A549 treated with DMSO at 1 μM for 4 hours (cell line): ENCODE results near the gene ALDH16A1. TPM values are rescaled to one million over a fixed set of nuclear protein-coding genes. Genes with fewer than 3 reads are reported as not detected.

Source experiments
- total RNA-seq: library from RNA; stranded (reverse); fragments of 200-300 nt; extraction: Qiagen RNA extraction; gene quantifications from 5 replicates; pipeline ENCODE4 v1.2.3, GENCODE V29; 2022; ENCODE audit warnings: low read depth

Gene ALDH16A1
- 14.5 to 29.0 TPM (median 22.6 TPM) in 5 replicates for total RNA-seq

DNA sequence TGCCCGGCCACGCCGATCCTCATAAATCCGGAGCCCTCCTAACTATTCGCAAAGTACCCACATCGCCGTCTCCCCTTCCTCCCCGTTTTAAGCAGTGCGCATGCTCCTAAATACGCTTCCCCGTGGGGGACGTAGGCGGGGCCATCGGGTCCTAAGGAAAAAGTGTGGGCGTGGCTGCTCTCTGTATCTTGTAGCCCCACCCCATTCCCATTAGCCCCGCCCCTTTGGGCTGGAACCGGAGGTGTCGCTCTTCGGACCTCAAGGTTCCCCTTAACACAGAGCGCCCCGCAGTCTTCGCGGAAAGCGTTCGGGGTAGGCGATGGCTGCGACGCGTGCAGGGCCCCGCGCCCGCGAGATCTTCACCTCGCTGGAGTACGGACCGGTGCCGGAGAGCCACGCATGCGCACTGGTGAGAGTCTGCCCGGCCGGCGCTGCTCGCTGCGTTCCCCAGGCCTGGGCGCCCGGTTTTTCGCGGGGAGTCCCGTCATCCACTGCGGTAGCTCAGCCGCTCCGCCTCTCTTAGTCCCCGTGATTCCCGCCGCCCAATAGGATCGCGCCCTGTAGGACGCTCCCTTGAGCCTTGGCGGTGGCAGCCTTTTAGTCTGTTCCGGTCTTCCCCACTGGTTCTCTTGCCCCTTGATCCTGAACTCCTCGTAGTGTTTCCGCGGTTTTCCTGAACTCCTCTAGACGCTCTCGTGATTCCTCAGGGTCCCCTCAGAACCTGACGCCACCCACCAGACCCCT is at the start of gene ALDH16A1:
ALDH16A1 (plus strand) TSS at position 213 of the 744 bp plus-strand sequence; CDS start at position 320, 107 bp downstream.

DNA sequence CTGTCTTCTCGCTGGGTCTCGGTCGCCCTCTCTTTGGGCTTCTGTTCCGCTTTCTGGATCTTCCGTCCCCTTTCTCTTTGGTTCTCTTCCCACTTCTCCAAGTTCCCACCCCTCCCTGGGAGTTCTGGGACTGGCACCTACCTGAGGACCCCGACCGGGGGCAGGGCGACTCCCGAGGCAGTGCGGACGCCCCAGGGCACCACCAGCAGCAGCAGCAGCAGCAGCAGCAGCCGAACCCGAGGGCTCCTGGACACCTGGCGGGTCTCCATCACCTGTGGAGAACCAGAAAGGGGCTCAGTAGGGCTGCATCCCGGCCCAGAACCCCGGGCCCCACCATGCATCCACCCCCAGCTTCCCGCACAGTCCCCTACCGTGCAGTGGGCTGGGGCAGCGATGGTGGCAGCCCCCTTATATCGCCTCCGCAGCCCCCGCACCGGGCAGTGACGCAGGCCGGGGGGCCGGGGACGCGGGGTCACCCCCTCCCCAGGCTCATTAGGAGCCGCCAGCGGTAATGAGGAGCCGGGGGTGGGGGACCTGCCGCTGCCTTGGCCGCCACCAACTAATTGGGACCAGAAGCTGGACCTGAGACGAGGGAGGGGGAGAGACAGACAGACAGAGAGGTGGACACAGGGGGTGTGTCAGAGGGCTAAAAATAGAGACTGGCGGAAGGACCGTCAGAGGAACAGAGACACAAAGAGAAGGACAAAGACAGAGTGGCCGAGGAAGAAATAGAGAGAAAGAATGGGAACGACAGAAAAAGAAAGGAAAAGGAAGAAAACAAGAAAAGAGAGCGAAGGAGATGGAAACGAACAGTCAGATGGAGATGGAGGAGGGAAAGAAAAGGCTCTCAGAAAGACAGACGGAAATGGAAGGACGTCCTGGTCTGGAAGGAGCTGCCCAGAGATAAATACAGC is 29.7 kb upstream of the ALDH16A1 start, which contains the start of gene PTH2:
PTH2 (minus strand) TSS at position 371 of the 914 bp plus-strand sequence; CDS start at position 269, 102 bp downstream.

DNA sequence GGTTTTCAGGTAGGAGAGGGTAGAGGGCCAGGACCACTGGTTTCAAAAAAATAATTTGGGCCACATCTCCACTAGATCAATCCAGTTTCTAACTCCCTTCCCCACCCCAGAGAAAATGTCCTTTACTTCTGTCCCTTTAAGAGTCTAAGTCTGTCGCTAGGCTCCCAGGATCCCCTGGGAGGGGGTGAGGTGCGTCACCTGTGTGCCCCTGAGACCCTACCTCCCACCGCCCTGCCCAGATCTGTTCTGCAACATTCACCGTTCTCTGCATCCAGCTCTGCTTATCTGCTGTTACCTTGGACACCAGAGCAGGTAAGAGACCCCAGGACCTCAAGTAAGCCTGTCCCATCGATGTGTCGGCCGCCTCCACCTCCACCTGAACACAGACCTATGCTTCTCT is 27.8 kb upstream of the ALDH16A1 start, which contains the start of gene GFY:
GFY (plus strand) TSS at position 211 of the 400 bp plus-strand sequence. CDS start 1,043 bp downstream, outside the sequence.

DNA sequence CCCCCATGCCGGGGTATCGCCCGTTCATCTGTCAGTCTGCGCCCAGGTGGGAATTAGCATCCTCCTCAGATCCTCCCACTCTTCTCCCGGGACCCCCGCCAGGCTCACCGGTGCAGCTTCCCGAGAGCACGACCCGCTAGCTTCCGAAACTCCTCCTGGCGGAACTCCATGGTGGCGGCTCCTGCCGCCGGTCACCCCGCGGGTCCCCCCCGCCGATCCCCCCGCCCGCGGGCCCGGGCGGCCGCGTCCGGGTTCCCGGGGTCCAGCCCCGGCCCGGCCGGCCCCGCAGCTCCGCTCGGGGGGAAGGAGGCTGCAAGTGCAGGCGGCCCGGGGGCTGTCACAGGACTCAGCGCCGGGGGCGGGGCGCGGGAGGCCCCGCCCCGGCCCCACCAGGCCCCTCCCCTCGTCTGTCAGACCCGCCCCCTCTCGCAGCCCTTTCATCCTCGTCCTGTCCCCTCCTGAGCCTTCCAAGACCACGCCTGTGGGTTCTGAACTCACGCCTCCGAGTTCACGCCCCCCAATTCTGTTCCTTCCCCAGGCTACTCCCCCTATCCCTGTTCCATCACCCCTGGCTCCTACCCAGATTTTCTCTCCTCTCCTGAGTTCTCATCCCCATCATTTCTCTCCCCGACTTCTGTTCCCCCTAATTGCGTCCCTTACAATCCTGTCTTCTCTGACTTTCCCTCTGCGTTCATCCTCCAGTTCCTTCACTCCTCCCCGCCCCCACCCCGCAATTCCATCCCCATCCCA is 11.6 kb upstream of the ALDH16A1 start, which contains the start of gene SLC17A7:
SLC17A7 (minus strand) TSS at position 318 of the 750 bp plus-strand sequence; CDS start at position 170, 148 bp downstream.

DNA sequence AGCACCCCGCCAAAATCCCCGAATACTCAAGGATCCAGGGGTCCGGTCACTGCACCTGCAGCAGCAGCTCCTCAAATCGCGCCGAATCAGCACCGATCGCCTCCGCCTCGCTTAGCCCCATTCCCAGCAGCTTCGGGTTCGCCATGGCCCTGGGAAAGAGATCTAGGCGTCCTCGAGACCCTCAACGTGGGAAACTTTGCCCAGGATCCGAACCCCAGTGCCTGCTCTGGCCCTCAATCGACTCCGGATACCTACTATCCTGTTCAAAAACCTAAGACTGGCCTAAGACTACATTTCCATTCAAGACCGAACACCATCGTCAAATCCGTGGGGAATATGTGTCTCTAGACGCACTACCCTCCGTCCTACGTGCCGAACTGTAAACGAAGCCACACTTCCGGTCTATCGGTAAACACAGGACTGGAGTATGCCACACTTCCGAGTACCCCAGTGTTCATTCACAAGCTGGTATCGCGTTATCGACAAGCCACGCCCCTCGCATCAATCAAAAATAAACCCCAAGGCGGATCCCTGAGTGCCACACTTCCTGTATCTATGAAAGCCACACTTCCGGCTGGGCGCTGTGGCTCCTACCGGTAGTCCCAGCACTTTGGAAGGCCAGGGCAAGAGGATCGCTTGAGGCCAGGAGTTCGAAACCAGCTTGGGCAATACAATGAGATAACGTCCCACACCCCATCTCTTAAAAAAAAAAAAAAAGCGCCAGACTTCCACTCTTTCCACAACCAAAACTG is 1.4 kb upstream of the ALDH16A1 start, which contains the start of gene PIH1D1:
PIH1D1 (minus strand) TSS at position 385 of the 752 bp plus-strand sequence; CDS start at position 145, 240 bp downstream.

DNA sequence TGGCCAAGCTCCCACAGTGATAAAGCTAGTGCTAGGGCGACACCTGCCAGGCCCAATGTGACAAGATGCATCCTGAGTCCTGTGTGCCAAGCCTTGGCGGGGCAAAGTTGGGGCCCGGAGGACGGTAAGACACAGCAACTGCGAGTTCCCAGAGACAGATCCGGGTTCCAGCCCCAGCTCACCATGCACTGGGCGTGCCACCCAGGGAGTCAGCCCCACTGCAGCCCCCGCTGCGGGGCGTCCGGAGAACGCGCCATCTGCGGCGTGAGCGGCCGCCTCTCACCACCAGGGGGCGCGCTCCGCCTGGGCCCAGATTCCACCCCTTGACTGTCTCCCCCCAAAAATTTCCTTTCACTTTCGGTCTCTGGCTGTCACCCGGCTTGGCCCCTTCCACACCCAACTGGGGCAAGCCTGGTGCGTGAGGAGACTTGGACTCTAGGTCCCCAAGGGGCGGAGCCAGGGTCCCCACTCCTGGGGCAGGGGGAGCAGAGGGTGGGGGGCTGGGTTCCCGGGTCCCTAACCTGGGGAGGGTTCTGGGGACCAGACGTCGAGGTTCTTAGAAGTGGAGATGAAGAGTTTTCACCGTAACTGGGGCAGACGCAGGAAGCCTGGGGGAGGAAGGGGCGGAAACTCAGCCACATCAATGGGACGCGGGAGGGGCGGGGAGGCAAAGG is 21.0 kb downstream of the ALDH16A1 start, which contains the start of gene FLT3LG:
FLT3LG (plus strand) TSS at position 348 of the 674 bp plus-strand sequence. CDS start 425 bp downstream, outside the sequence.

DNA sequence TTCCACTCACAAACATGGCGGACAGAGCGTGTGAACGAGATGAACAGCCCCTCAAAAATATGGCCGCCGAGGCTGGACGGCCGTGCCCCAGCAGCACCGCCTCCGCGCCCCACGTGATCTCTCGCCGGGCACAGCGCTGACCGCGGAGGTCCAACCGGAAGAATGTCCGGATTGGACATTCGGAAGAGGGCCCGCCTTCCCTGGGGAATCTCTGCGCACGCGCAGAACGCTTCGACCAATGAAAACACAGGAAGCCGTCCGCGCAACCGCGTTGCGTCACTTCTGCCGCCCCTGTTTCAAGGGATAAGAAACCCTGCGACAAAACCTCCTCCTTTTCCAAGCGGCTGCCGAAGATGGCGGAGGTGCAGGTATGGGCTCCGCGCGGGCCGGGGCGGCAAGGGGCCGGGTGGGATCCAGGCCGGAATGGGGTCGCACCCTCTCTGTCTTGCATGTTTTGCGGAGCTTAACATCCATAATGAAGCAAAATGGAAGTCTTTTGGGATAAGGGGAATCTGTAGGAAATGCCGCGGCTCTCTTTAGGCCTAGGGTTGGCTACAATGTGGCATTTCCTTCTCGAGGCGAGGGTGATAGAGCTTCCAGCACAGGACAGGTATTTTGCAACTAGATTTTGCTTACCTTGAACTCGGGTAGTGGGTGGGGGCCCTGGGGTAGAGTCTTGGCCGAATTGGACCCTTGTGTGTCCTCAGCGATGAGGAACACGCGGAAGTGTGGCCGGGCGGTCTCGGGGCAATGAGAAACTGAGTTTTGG is 34.4 kb downstream of the ALDH16A1 start, which contains the start of gene RPL13A:
RPL13A (plus strand) TSS at position 332 of the 769 bp plus-strand sequence; CDS start at position 354, 22 bp downstream.

Other genes with a start within 250 kb of the ALDH16A1 start
- gene SLC6A16, start 128.0 kb upstream of the ALDH16A1 start, total RNA-seq, result 1.1 to 1.6 TPM (median 1.2 TPM) in 5 replicates
- not detected in 5 replicates for gene CD37, start 117.8 kb upstream of the ALDH16A1 start, total RNA-seq
- 14.1 to 23.1 TPM (median 18.6 TPM) in 5 replicates for gene TEAD2, start 90.8 kb upstream of the ALDH16A1 start, total RNA-seq
- 0.33 to 0.78 TPM (median 0.62 TPM) in 5 replicates for gene DKKL1, start 89.3 kb upstream of the ALDH16A1 start, total RNA-seq
- gene KASH5, start 65.0 kb upstream of the ALDH16A1 start, total RNA-seq, result not detected in 5 replicates
- gene PTH2, start 29.8 kb upstream of the ALDH16A1 start, total RNA-seq, result not detected in 5 replicates
- 0.07 to 0.22 TPM (median 0.18 TPM) in 4 of 5 replicates, not detected in the other for gene GFY, start 27.8 kb upstream of the ALDH16A1 start, total RNA-seq
- gene SLC17A7, start 11.7 kb upstream of the ALDH16A1 start, total RNA-seq, result 0.49 to 0.63 TPM (median 0.61 TPM) in 5 replicates
- gene PIH1D1, start 1.4 kb upstream of the ALDH16A1 start, total RNA-seq, result 87.2 to 97.5 TPM (median 96.7 TPM) in 5 replicates
- gene FLT3LG, start 21.0 kb downstream of the ALDH16A1 start, total RNA-seq, result 0.68 to 1.7 TPM (median 1.2 TPM) in 5 replicates
- gene RPL13A, start 34.4 kb downstream of the ALDH16A1 start, total RNA-seq, result 3,835 to 4,657 TPM (median 3,991 TPM) in 5 replicates
- 3,649 to 5,162 TPM (median 3,839 TPM) in 5 replicates for gene RPS11, start 43.2 kb downstream of the ALDH16A1 start, total RNA-seq
- gene FCGRT, start 59.4 kb downstream of the ALDH16A1 start, total RNA-seq, result 26.1 to 29.8 TPM (median 28.3 TPM) in 5 replicates
- gene RCN3, start 74.8 kb downstream of the ALDH16A1 start, total RNA-seq, result 1.5 to 2.1 TPM (median 1.7 TPM) in 5 replicates
- 84.6 to 109 TPM (median 95.2 TPM) in 5 replicates for gene NOSIP, start 127.3 kb downstream of the ALDH16A1 start, total RNA-seq
- 0.54 to 1.2 TPM (median 0.87 TPM) in 5 replicates for gene PRRG2, start 128.1 kb downstream of the ALDH16A1 start, total RNA-seq
- gene PRR12, start 138.0 kb downstream of the ALDH16A1 start, total RNA-seq, result 27.6 to 35.1 TPM (median 29.7 TPM) in 5 replicates
- gene RRAS, start 186.9 kb downstream of the ALDH16A1 start, total RNA-seq, result 83.1 to 125 TPM (median 114 TPM) in 5 replicates
- 41.9 to 71.4 TPM (median 66.3 TPM) in 5 replicates for gene SCAF1, start 189.0 kb downstream of the ALDH16A1 start, total RNA-seq
- 86.3 to 119 TPM (median 102 TPM) in 5 replicates for gene IRF3, start 212.6 kb downstream of the ALDH16A1 start, total RNA-seq
- 58.3 to 77.0 TPM (median 67.6 TPM) in 5 replicates for gene BCL2L12, start 212.7 kb downstream of the ALDH16A1 start, total RNA-seq
- gene PRMT1, start 224.0 kb downstream of the ALDH16A1 start, total RNA-seq, result 373 to 457 TPM (median 431 TPM) in 5 replicates
- 4.0 to 7.6 TPM (median 5.7 TPM) in 5 replicates for gene ADM5, start 236.4 kb downstream of the ALDH16A1 start, total RNA-seq
- gene CPT1C, start 237.9 kb downstream of the ALDH16A1 start, total RNA-seq, result 11.6 to 14.6 TPM (median 13.4 TPM) in 5 replicates